ENCODE data around the gene PRDX6.
"Not testable (repeated sequence)": the region's sequence is repeated elsewhere in the genome, so short reads cannot be mapped to it uniquely, and the experiment has no call there.

Gene PRDX6

GRCh38 chr1:173503391-173503790 lies 26.3 kb downstream of the PRDX6 start:
- DNase-seq: no peak

GRCh38 chr1:173504268-173504667 lies 27.1 kb downstream of the PRDX6 start:
- no peak for DNase-seq

GRCh38 chr1:173505391-173505790 lies 28.3 kb downstream of the PRDX6 start:
- DNase-seq: no peak

- no peak for DNase-seq
These were observed 29.3 kb downstream of the PRDX6 start for GRCh38 chr1:173506437-173506836.

GRCh38 chr1:173507205-173507846 lies 30.2 kb downstream of the PRDX6 start:
- DNase-seq: no peak

- DNase-seq: no peak
These were observed 30.7 kb downstream of the PRDX6 start for GRCh38 chr1:173507847-173508209.

GRCh38 chr1:173508541-173508940 lies 31.4 kb downstream of the PRDX6 start:
- no peak for DNase-seq

- DNase-seq: no peak
These were observed 32.7 kb downstream of the PRDX6 start for GRCh38 chr1:173509797-173510196.

- not testable (repeated sequence) for DNase-seq
These were observed 37.4 kb downstream of the PRDX6 start for GRCh38 chr1:173514503-173514902.

- no peak for DNase-seq
These were observed 43.7 kb downstream of the PRDX6 start for GRCh38 chr1:173520799-173521198.

- DNase-seq: no peak
These were observed 46.2 kb downstream of the PRDX6 start for GRCh38 chr1:173523329-173523728.

- DNase-seq: no peak
These were observed 48.8 kb downstream of the PRDX6 start for GRCh38 chr1:173525926-173526325.

GRCh38 chr1:173527151-173527826 lies 50.2 kb downstream of the PRDX6 start:
- no peak for DNase-seq

GRCh38 chr1:173529106-173529505 lies 52.0 kb downstream of the PRDX6 start:
- no peak for DNase-seq

GRCh38 chr1:173530795-173531693 lies 53.9 kb downstream of the PRDX6 start:
- DNase-seq: no peak

GRCh38 chr1:173532237-173532636 lies 55.1 kb downstream of the PRDX6 start:
- DNase-seq: no peak

GRCh38 chr1:173536223-173536622 lies 59.1 kb downstream of the PRDX6 start:
- DNase-seq: no peak

All from activated CD8-positive, alpha-beta memory T cell treated with anti-CD3 and anti-CD28 coated beads for 24 hours (primary cell).